HEK293T (cell line): ENCODE measurements around the gene KRTAP5-2.
"Not testable (repeated sequence)": the region's sequence is repeated elsewhere in the genome, so short reads cannot be mapped to it uniquely, and the experiment has no call there.

Experiments
- ARNT ChIP-seq: fragments of 450-650 bp; IDR thresholded peaks from 2 replicates; pipeline ENCODE4 v1.6.1; 2017; ENCODE audit warnings: mild to moderate bottlenecking
- BHLHE40 ChIP-seq: fragments of 450-650 bp; IDR thresholded peaks from 2 replicates; pipeline ENCODE4 v1.6.1; 2016; ENCODE audit warnings: mild to moderate bottlenecking, moderate library complexity, borderline replicate concordance
- ELF4 ChIP-seq: fragments of 450-650 bp; IDR thresholded peaks from 2 replicates; pipeline ENCODE4 v1.6.1; 2017; ENCODE audit warnings: antibody characterized with exemption
- FOXA1 ChIP-seq: fragments of 450-650 bp; IDR thresholded peaks from 2 replicates; pipeline ENCODE4 v1.6.1; 2016; ENCODE audit warnings: mild to moderate bottlenecking
- FOXK2 ChIP-seq: fragments of 450-650 bp; IDR thresholded peaks from 2 replicates; pipeline ENCODE4 v1.6.1; 2016; ENCODE audit warnings: mild to moderate bottlenecking
- FOXM1 ChIP-seq: fragments of 450-650 bp; IDR thresholded peaks from 2 replicates; pipeline ENCODE4 v1.6.1; 2017; ENCODE audit warnings: mild to moderate bottlenecking, borderline replicate concordance
- NFRKB ChIP-seq: fragments of 450-650 bp; IDR thresholded peaks from 2 replicates; pipeline ENCODE4 v1.6.1; 2016; ENCODE audit warnings: mild to moderate bottlenecking, moderate library complexity
- SP1 ChIP-seq: fragments of 450-650 bp; IDR thresholded peaks from 2 replicates; pipeline ENCODE4 v1.6.1; 2017
- TARDBP ChIP-seq: fragments of 450-650 bp; IDR thresholded peaks from 2 replicates; pipeline ENCODE4 v1.6.1; 2016
- ZNF384 ChIP-seq: fragments of 450-650 bp; IDR thresholded peaks from 2 replicates; pipeline ENCODE4 v1.6.1; 2016
- TF ChIP-seq, protein P1 (sequence below): fragments of 450-650 bp; IDR thresholded peaks from 2 replicates; pipeline ENCODE4 v1.6.1; 2016

- TF ChIP-seq FOXA1, SP1, FOXM1, NFRKB, ZNF384, FOXK2, ARNT, TARDBP, BHLHE40, ELF4: not testable (repeated sequence)
- TF ChIP-seq, protein P1, sequence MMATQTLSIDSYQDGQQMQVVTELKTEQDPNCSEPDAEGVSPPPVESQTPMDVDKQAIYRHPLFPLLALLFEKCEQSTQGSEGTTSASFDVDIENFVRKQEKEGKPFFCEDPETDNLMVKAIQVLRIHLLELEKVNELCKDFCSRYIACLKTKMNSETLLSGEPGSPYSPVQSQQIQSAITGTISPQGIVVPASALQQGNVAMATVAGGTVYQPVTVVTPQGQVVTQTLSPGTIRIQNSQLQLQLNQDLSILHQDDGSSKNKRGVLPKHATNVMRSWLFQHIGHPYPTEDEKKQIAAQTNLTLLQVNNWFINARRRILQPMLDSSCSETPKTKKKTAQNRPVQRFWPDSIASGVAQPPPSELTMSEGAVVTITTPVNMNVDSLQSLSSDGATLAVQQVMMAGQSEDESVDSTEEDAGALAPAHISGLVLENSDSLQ = not testable (repeated sequence)
Observed at GRCh38 chr11:1584661-1585370, 13.3 kb downstream of the KRTAP5-2 start, which contains the start of gene KRTAP5-1.
